ENCODE results near the gene UBE2V1. TPM values are rescaled to one million over a fixed set of nuclear protein-coding genes. Genes with fewer than 3 reads are reported as not detected.
"Not testable (repeated sequence)": the region's sequence is repeated elsewhere in the genome, so short reads cannot be mapped to it uniquely, and the experiment has no call there.

The UBE2V1 gene
- total and polyA plus RNA-seq, 8 donors, result 37.9 to 61.7 (median 53.3) TPM

- H3K27me3 ChIP-seq, result no peaks in the 10 kb centered on the region
- intact Hi-C loops (cut with DNase I), result no loop called here
- DNase-seq, result no peak
- TF ChIP-seq, protein P1, sequence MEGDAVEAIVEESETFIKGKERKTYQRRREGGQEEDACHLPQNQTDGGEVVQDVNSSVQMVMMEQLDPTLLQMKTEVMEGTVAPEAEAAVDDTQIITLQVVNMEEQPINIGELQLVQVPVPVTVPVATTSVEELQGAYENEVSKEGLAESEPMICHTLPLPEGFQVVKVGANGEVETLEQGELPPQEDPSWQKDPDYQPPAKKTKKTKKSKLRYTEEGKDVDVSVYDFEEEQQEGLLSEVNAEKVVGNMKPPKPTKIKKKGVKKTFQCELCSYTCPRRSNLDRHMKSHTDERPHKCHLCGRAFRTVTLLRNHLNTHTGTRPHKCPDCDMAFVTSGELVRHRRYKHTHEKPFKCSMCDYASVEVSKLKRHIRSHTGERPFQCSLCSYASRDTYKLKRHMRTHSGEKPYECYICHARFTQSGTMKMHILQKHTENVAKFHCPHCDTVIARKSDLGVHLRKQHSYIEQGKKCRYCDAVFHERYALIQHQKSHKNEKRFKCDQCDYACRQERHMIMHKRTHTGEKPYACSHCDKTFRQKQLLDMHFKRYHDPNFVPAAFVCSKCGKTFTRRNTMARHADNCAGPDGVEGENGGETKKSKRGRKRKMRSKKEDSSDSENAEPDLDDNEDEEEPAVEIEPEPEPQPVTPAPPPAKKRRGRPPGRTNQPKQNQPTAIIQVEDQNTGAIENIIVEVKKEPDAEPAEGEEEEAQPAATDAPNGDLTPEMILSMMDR (IDR thresholded peaks at IDR 0.05), result no peak
- 72 to 79% methylated on average over 6 of the region's 6 CpGs for WGBS, 2 donors
- H3K9me3 ChIP-seq, result no peaks in the 10 kb centered on the region
- H3K4me3 ChIP-seq, result no peak overlapping the region
- no peak for FAIRE-seq
- H3K4me1 ChIP-seq, result peaks cover 5 to 10% (median 8%) of the 10 kb centered on the region in 3 donors
- H3K36me3 ChIP-seq, result peaks cover 0 to 11% (median 3%) of the 10 kb centered on the region in 3 donors
- peak in 3 of 4 donors; percentile 9 to 34 (median 22) for ATAC-seq
- no peak overlapping the region for H3K27ac ChIP-seq
Measured at GRCh38 chr20:50141018-50141675, 28.2 kb upstream of the UBE2V1 start.

DNA sequence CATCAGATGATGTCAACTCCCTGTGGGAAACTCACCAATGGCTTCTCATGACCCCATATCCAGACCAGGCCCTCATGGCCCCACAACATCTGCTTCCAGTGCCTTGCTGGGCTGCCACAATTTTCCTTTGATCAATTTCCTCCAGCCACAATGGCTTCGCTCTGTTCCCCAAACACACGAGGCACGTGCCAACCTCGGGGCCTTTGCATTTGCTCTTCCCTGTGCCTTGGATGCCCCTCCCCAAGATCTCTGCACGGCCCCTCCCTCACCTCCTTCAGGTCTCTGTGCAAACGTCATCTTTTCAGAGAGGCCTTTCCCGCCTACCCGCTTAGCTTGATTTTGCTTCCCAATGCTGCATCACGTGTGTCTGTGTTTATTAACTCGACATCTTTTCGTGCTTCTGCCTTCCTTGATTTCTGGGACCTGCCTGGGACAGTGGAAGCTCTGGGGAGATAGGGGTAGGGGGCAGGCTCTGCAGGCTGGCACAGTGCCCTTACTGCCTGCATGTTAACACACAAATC, 27.4 kb upstream of the UBE2V1 start:
- 69 to 74% methylated on average over 11 of the region's 11 CpGs for WGBS, 2 donors
- no peak for FAIRE-seq
- TF ChIP-seq, protein P1 (IDR thresholded peaks at IDR 0.05), result no peak

DNA sequence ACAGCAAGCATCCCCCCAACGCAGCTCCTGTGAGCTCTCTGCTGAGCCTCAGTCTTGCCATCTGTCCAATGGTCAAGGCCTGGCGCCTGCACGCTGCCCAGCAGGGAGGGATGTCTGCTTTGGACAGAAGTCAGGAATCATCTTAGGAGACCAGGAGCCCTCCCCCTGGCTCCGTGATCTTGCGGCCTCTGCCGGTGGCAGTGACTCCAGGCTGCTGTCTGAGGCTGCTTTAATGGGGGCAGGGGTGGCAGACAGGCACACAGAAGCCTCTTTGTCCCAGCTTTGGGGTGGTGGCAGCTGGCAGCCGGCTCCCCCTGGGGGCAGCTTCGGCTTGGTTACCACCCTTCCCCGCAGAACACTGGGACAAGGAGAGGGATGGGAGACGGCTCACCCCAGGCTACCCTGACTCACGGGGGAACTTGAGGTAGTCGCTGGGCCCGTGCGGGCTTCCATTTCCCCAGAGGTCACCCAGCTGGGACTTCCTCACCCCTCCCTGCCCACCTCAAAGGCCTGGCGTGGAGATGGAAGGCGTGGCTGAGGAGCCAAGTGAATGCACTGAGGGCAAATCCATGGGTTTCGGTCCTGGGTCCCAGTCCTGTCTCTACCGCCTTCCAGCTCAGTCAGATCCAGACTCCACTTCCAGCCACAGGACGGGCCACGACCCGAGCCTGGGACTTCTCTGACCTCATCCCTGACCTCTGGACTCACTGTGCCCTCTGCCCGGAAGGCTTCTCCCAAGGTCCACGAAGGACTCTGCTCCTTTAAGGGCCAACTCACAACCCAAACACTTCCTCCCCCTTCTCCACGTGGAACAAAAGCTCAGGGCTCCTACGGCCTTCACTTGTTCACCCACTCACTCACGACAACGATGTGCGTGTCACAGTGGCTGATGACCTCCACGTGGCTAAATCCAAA, 25.8 kb upstream of the UBE2V1 start:
- Histone ChIP-seq H3K4me3 (no peak overlapping the region), H3K9me3 (no peaks in the 10 kb centered on the region), H3K4me1 (peaks cover 0 to 10% (median 8%) of the 10 kb centered on the region in 3 donors), H3K27me3 (no peaks in the 10 kb centered on the region), H3K27ac (peak overlapping the region in 1 of 4 donors; percentile 13), H3K36me3 (peaks cover 0 to 11% (median 3%) of the 10 kb centered on the region in 3 donors)
- intact Hi-C loops (cut with DNase I), result no loop called here
- TF ChIP-seq, protein P1 (IDR thresholded peaks at IDR 0.05), result no peak
- no peak for DNase-seq
- WGBS, 2 donors, result 68 to 70% methylated on average over 28 to 29 of the region's 29 CpGs
- ATAC-seq, result peak; percentile 30 to 59 (median 43)
- FAIRE-seq, result no peak

More for the DNA sequence above, 27.4 kb upstream of the UBE2V1 start:
- intact Hi-C loops (cut with DNase I), result no loop called here
- peaks cover 0 to 11% (median 3%) of the 10 kb centered on the region in 3 donors for H3K36me3 ChIP-seq
- ATAC-seq (no peak), DNase-seq (no peak)
- H3K4me3 ChIP-seq, result no peak overlapping the region
- H3K4me1 ChIP-seq, result peaks cover 5 to 10% (median 8%) of the 10 kb centered on the region in 3 donors
- no peaks in the 10 kb centered on the region for H3K9me3 ChIP-seq
- H3K27ac ChIP-seq, result no peak overlapping the region
- no peaks in the 10 kb centered on the region for H3K27me3 ChIP-seq

- DNase-seq, result no peak
- intact Hi-C loops (cut with DNase I), result no loop called here
- TF ChIP-seq, protein P1 (IDR thresholded peaks at IDR 0.05), result no peak
- no peak for FAIRE-seq
- peak in 2 of 4 donors; percentile 38 for ATAC-seq
- H3K4me3 ChIP-seq, result no peak overlapping the region
- H3K9me3 ChIP-seq, result no peaks in the 10 kb centered on the region
- H3K36me3 ChIP-seq, result peaks cover 0 to 5% (median 3%) of the 10 kb centered on the region in 3 donors
- WGBS, 2 donors, result 66 to 71% methylated on average over 5 of the region's 5 CpGs
- no peaks in the 10 kb centered on the region for H3K27me3 ChIP-seq
- no peak overlapping the region for H3K27ac ChIP-seq
- H3K4me1 ChIP-seq, result peaks cover 0 to 10% (median 8%) of the 10 kb centered on the region in 3 donors
Measured at GRCh38 chr20:50138120-50138478, 25.1 kb upstream of the UBE2V1 start.

GRCh38 chr20:50137702-50138101, 24.8 kb upstream of the UBE2V1 start:
- ATAC-seq, result peak in 2 of 4 donors; percentile 7 to 14
- DNase-seq; intact Hi-C loops (cut with DNase I); H3K4me1 ChIP-seq; FAIRE-seq; H3K9me3 ChIP-seq; H3K27me3 ChIP-seq; H3K36me3 ChIP-seq; H3K4me3 ChIP-seq; H3K27ac ChIP-seq: not testable (repeated sequence)
- 82% methylated on average over 13 of the region's 13 CpGs for WGBS, 2 donors
